Stimulated activated CD8-positive, alpha-beta memory T cell treated with anti-CD3 and anti-CD28 coated beads, Interleukin-4, amount 100 ng/mL, for 24 hours (primary cell): Measurements from ENCODE around the gene ATF6B.

ENCODE experiments used
- DNase-seq: peaks from one replicate; pipeline ENCODE4 v3.0.0-alpha.2; 2020; ENCODE audit warnings: low read depth

ATF6B gene

GRCh38 chr6:32127717-32128592, at the start of gene ATF6B:
ATF6B (minus strand) TSS chr6:32128246; CDS start chr6:32128207, 39 bp downstream.
- DNase-seq: peak; percentile 94

- no peak for DNase-seq
Observed at GRCh38 chr6:32177183-32177787, 49.2 kb upstream of the ATF6B start.

- no peak for DNase-seq
Observed at GRCh38 chr6:32176476-32177182, 48.6 kb upstream of the ATF6B start.

- peak; percentile 95 for DNase-seq
Observed at GRCh38 chr6:32175711-32176475, 47.8 kb upstream of the ATF6B start, which contains the start of gene AGPAT1. AGPAT1 (minus strand) TSS chr6:32176084; CDS start chr6:32171496, 4,588 bp downstream.

- no peak for DNase-seq
Observed at GRCh38 chr6:32175322-32175710, 47.3 kb upstream of the ATF6B start.

GRCh38 chr6:32174416-32174815, 46.4 kb upstream of the ATF6B start:
- DNase-seq: no peak

GRCh38 chr6:32173051-32173727, 45.1 kb upstream of the ATF6B start:
- no peak for DNase-seq

- DNase-seq: no peak
Observed at GRCh38 chr6:32171234-32171633, 43.2 kb upstream of the ATF6B start.

GRCh38 chr6:32170294-32170693, 42.2 kb upstream of the ATF6B start:
- DNase-seq: no peak

- no peak for DNase-seq
Observed at GRCh38 chr6:32168807-32169591, 41.0 kb upstream of the ATF6B start.

- DNase-seq: no peak
Observed at GRCh38 chr6:32168350-32168749, 40.3 kb upstream of the ATF6B start.

GRCh38 chr6:32167761-32168262, 39.8 kb upstream of the ATF6B start:
- no peak for DNase-seq

GRCh38 chr6:32167154-32167760, 39.2 kb upstream of the ATF6B start:
- no peak for DNase-seq

- DNase-seq: no peak
Observed at GRCh38 chr6:32166411-32167061, 38.5 kb upstream of the ATF6B start.

GRCh38 chr6:32164295-32164694, 36.2 kb upstream of the ATF6B start, which contains the start of gene EGFL8:
EGFL8 (plus strand) TSS chr6:32164595; CDS start chr6:32166166, 1,571 bp downstream.
- DNase-seq: no peak

- DNase-seq: no peak
Observed at GRCh38 chr6:32163559-32164258, 35.7 kb upstream of the ATF6B start.

- DNase-seq: no peak
Observed at GRCh38 chr6:32158052-32158451, 30.0 kb upstream of the ATF6B start.

GRCh38 chr6:32156891-32157290, 28.8 kb upstream of the ATF6B start:
- DNase-seq: no peak
